SIG-M5 treated with dmso at 0.1 percent for 504 hours (cell line): Measurements from ENCODE around the gene CCDC192.
"Not testable (repeated sequence)": the region's sequence is repeated elsewhere in the genome, so short reads cannot be mapped to it uniquely, and the experiment has no call there.

Experiments
- DNase-seq: peaks from one replicate; lab custom pipeline; 2025; ENCODE audit not compliant: unreplicated experiment; lab: John Stamatoyannopoulos, UW

CCDC192 gene, protein sequence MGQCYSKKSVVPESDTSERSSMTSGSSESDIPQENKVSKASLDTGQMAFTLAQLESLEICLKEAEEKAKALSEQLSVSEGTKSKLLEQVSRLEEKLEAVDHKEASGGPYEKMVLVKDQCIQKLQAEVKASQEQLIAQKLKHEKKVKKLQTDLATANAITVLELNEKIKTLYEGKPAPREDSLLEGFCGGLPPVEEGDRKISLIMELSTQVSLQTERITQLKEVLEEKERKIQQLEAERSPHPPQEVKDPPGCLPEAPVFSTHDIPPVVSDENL

DNA sequence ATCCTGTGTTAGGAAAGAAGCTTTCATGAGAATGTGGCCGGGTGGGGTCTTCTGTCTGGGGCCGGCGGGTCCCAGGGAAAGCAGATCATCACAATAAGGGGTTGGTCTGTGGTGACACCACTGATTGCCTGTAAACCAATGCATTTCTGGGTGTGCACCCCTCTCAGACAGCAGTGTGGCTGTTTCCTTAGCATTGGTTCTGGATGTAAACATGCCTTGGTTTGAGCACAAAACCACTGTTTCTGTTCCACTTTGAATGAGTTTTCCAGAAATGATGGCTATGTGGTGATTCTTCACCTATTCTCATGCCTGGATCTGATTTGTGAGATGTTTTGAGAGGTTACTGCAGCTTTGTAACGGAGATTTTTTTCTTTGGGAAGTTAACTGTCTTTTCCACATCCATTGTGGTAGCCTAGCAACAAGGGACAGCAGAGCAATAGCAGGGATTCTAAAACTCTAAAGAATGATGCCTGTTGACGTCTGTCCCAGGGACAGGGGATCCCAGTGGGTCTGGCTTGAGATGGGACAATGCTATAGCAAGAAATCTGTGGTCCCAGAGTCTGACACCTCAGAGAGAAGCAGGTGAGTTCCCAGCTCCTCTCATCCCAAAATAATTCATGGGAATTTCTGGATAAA, at the start of gene CCDC192:
Gene CCDC192, plus strand, starts transcription at position 466 of the 636 bp plus-strand sequence. Its CDS starts 55 bp downstream, at position 521.
- DNase-seq, result no peak

DNA sequence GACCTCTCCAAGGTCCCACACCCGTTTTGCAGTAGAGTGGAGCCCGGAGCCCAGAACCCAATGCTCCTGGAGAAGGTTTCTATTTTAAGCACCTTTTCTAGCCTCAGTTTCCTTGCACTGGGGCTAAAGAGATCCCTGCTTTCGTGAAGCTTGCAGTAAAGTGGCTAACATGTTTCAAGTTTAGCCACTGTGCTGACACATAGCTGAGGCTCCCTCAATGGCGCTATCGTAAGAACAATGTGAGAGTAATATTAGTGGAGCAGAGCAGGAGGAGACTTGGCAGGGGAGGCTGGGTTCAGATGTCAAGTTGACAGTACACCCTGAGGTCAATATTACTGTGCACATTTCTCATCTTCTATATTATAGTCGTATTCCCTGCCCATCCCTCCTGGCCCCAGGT, 46.4 kb upstream of the CCDC192 start:
- DNase-seq, result no peak

GRCh38 chr5:127660047-127660733, 43.0 kb upstream of the CCDC192 start:
- no peak for DNase-seq

GRCh38 chr5:127664093-127664492, 39.1 kb upstream of the CCDC192 start:
- no peak for DNase-seq

- DNase-seq, result no peak
Measured at GRCh38 chr5:127665641-127666040, 37.5 kb upstream of the CCDC192 start.

DNA sequence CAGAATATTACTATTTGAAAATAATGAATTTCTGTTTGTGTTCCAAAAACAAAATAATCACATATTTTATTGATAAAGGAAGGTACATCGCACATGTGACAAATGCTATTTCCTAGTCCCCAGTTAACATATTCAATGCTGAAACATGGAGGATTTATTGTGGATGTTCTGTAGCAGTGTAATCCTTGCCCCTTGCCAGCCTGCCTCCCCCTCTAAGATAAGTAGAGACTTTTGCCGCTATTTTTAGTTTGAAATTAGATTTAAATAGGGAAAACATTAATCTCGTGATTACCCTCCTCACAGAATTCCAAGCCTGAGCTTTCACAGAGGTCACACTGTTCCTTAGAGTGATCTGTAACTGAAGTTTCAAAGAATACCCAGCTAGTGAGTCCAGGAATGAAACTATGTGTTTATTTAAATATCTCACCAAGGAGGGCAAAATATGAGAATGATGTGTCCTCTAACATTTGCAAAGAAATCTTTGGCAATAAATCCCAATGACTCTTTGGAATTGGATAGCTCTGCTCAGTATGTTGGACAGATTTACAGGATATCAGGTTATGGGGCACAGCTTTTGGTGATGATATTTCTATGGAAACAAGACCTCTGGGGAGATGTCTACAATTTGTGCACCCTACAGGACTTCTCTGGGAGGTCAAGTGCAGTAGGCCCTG, 37.0 kb upstream of the CCDC192 start:
- no peak for DNase-seq

- no peak for DNase-seq
Measured at GRCh38 chr5:127667926-127668325, 35.3 kb upstream of the CCDC192 start.

DNA sequence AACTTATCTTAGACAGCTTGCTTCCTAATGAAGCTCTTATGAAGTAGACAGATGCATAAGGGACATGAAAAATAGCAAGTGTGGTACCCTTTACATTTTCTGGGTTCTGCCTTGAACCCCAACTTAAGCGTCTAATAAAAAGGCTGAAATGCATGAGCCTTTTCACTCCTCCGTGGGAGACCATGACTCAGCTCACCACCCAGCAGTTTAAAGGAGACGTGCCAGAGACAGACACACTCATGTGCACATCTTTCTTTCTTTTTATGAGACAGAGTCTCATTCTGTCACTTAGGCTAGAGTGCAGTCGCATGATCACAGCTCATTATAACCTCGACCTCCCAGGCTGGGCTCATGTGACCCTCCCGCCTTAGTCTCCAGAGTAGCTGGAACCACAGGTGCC, 32.0 kb upstream of the CCDC192 start:
- DNase-seq, result no peak

DNA sequence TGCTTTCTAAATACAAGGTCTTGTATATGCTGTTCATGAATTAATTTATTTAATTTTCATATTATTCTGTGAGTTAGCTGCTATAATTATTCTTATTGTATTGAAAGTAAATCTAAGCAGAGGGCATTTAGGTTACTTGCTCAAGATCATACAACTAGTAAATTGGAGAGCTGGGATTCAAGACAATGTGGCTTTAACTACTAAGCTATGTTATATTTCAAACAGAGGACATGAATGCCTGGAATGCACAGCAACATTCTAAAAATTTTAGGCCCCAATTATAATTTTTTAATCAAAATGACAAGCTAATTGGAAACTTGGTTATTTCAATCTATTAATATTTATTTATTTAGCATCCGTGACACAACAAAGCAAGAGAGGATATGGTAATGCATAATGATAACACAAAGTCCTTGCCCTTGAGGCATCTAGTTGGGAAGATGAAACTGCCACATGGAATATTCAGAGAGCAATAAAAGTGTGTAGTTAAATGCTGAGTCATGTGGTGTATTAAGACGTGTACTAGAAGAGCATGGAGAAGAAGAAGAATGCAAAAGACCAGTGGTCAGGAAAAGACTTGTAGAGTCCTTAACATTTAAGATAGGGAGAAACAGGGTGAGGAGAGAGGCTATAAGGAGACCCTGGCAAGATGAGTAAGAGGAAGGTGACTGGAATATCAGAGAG, 29.9 kb upstream of the CCDC192 start:
- DNase-seq, result no peak

- not testable (repeated sequence) for DNase-seq
Measured at GRCh38 chr5:127676951-127677350, 26.2 kb upstream of the CCDC192 start.

DNA sequence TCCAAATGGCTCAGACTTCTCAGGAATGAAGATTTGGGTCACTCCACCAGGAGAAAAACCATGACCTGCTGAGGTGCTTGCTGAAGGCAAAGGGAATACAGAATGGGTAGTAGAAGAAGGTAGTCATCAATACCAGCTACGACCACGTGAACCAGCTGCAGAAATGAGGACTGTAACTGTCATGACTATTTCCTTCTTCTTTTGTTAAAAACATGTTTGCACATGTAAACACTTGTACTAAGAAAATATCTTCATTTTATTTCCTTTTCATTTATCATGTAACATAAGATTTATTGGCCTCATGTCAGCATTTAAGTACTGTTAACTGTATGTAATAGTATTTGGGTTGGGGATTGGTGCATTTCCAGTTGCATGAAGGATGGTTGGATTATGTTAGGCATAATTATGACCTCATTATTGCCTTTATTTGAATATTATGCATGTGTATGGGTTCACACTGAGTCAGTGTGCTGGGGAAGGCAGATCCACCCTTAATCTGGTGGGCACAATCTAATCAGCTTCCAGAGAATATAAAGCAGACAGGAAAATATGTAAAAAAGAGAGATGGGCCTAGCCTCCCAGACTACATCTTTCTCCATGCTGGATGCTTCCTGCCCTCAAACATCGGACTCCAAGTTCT, 23.4 kb upstream of the CCDC192 start:
- not testable (repeated sequence) for DNase-seq

GRCh38 chr5:127680595-127680994, 22.6 kb upstream of the CCDC192 start:
- no peak for DNase-seq

GRCh38 chr5:127683008-127683407, 20.2 kb upstream of the CCDC192 start:
- no peak for DNase-seq

DNA sequence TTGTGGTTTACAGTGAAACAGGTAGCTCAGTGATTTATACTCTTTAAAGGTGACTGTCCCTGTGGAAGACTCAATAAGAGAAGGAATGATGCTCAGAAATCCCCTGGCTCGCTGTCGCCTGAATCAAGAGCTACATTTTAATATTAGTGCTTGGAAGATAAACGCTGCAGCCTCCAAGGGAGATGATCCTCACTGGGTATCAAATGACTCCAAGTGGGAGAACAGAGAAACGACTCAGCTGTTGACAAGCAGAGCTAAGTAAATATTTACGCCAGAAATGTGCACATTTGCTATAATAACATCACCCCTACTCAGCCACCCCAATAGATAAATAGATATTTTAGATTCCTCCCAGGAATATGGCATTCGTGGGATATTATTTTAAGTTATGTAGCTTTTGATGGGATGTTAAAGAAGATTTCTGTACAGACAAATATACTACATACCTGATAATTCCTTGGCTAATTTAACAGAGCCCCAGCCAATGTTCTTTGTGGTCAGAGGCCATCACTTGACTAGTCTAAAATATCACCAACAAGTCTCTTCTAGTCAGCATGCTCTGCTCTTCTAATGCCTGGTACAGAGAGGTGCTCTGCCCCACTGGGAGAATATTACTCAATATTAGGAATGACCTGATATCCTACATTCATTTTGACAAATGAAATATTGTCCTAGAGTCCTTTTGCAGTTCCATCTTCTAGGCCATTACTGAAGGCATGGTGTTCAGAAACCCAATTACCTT, 18.3 kb upstream of the CCDC192 start:
- no peak for DNase-seq

DNA sequence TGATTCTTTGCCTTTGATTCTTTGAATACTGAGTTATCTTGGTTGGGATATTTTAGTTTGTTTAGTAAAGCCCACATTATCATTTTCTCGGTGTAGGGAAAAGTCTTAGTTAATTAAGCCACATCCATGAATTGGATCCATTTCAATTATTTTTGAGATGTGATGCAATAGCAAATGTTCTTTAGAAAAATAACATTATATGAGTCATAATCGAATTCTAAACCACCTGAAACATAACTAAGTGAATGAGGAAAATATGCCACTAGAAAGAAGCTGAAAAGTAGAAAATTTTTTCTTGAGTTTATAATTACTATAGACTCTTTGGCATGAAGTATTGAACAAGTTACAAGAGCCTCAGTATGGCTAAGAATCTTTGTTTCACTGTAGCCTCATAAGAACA, 17.5 kb upstream of the CCDC192 start:
- no peak for DNase-seq

DNA sequence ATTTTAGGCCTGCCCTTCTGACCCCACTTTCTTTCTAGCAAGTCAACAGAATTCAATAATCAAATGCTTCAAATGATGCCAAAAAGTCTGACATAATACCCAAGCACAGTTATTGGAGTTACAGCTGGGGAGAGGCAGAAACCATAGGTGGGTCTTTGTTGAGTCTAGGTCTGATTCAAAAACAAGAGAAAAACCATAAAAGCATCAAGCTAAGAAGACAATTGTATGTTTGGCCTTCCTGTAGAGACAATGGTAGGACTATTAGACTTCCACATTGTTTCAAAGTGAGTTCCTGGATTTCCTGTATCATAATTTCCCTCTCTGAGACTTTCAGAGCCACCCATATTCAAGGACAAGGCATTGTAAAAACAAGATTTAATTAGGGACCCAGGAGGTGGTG, 16.8 kb upstream of the CCDC192 start:
- DNase-seq, result no peak

GRCh38 chr5:127694518-127695171, 8.5 kb upstream of the CCDC192 start:
- no peak for DNase-seq

GRCh38 chr5:127695346-127695745, 7.8 kb upstream of the CCDC192 start:
- DNase-seq, result no peak

DNA sequence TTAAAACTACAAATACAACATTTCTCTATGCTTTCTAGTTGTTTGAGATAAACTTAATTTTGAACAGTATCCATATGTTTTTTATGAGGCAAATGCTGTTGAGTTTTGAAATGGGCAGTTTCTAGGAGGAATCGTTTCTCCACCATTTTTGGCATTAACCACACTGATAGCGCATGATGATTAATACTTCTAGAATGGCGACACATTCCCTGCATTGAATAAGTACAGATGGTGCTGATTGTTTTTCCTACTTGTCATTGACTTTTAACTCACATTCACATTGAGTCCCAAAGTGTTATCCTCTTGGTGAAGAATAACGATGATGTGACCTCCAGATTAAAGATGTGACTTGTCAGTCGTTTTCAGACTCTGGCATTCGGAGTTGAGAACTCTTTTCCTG, 6.5 kb upstream of the CCDC192 start:
- no peak for DNase-seq
